Inflammatory macrophage treated with lipopolysaccharide for 1 hour (primary cell): Measurements from ENCODE around the gene CRADD.
"Not testable (repeated sequence)": the region's sequence is repeated elsewhere in the genome, so short reads cannot be mapped to it uniquely, and the experiment has no call there.

Experiments used
- DNase-seq, 2 donors: peaks; one replicate each; pipeline ENCODE4 v3.0.0-alpha.2; 2020 to 2022

Gene CRADD

DNA sequence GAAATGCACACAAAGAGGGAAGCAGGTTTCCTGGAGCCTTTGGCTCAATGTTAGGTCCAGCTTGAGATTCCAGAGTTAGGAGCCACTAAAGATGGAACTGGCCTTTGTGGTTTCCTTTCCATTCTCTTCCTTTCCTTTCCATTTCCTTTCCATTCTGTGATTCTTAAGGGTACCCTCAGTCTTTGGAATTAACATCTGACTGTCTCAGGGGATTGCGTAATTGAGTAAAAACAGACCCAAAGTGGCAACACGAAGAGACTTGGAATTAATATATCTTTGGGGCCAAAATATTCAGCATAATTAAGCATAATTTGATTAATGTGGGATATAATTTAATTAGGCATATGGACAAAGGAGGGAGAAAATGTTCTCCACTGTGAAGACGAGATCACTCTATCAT is 205.6 kb downstream of the CRADD start:
- no peak for DNase-seq

DNA sequence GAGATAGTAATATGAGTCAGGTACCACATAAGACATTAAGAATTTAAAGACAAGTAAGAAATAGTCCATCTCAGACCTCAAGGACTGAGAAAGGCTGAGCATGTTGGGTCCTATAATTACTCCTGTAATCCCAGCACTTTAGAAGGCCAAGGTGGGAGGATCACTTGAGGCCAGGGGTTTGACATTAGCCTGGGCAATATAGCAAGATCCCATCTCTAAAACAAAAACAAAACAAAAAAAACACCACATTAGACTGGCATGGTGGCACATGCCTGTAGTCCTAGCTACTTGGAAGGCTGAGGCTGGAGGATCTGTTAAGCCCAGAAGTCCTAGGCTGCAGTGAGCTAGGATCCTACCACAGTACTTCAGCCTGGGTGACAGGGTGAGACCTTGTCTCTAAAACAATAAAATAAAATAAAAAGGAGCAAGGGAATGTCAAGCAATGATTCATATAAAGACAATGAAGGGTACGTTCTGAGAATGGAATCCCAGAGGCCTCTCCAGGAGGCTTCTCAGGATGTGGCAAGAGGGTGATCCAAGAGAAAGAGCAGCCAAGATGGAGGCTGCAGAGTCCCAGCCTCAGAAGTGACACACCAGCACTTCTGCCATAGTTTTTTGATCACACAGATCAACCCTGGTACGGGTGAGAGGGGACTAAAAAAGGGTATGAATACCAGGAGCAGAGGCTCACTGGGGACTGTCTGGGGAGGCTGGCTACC is 206.4 kb downstream of the CRADD start:
- no peak for DNase-seq

DNA sequence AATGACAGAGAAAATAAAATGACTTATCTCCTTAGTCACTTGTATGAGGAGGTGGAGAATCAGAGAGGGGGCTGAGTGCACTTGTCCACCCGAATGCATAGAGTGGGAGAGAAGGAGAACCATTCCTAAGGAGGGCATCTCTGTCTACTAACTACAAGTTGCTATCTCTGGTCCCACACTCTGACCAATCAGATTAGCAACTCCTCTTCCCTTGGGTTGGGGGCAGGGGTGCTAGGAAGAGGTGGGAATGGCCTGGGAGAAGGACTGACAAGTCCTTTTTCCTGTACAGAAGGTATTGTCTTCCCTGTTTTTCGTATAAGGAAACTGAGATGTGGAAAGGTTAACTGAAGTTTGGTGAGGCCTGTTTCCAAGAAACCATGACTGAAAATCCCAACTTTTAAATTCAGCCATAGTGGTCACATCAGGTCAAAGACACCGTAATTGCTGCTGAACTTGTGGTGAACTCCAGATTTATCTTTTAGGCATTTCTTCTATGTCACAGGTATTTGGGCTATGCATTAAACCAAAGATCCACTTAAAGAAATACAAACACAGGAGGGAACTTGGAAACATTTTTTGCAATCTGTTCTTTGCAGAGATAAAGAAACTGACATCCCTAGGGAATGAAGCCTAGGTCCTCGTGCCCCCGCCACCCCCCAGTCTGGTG is 207.8 kb downstream of the CRADD start:
- no peak for DNase-seq

GRCh38 chr12:93885973-93886532 is 208.9 kb downstream of the CRADD start:
- DNase-seq = not testable (repeated sequence)

GRCh38 chr12:93886533-93887511 is 209.6 kb downstream of the CRADD start:
- DNase-seq = no peak

DNA sequence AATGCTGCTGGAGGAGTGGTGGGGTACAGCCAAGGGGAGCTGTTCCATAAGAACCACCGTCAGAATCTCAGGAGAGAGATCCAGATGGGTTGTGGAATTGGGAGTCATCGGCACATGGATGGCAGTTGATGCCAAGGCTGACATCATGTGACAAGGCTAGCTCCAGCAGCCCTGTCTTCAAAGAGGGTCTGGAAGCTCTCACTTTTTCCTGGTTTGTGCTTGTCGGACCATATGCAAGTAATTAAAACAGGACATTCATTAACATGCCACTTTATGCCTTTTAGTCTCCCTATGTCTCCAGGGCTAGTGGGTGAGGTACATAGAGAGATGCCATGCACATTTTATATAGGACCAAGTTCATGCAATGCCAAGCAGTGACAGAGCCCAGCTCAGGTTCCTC is 211.8 kb downstream of the CRADD start:
- DNase-seq = no peak

DNA sequence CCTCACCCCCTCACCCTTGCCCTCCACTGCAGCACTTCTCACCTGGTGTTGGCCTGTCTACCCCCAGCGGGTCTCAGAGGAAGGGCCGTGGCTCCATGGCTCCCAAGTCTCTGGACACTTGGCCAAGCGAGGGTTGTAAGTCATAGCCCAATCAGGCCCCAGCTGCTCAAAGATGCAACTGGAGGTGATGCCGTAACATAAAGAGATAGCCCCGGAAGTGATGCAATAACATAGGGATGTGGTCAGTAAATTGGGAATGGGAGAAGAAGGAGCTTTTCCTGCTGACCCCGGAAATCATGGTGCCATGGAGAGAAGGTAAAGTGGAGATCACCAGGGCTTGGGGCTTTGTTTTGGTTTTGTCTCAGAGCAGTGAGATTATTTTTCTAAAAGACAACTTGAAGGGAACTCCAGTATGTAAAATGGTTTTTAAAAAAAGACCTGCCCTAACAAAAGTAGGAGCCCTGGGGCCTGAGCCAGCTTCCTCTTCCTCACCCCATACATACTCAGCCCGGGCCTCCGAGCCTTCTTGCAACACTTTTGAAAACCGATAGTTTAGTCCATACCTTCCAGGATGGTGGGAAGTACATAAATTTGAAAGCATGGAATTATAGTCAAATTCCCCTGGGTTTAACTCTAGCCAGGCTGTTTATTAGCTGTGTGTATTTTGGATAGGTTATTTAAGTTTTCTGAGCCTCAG is 212.5 kb downstream of the CRADD start:
- peak; percentile 75 to 87 for DNase-seq

DNA sequence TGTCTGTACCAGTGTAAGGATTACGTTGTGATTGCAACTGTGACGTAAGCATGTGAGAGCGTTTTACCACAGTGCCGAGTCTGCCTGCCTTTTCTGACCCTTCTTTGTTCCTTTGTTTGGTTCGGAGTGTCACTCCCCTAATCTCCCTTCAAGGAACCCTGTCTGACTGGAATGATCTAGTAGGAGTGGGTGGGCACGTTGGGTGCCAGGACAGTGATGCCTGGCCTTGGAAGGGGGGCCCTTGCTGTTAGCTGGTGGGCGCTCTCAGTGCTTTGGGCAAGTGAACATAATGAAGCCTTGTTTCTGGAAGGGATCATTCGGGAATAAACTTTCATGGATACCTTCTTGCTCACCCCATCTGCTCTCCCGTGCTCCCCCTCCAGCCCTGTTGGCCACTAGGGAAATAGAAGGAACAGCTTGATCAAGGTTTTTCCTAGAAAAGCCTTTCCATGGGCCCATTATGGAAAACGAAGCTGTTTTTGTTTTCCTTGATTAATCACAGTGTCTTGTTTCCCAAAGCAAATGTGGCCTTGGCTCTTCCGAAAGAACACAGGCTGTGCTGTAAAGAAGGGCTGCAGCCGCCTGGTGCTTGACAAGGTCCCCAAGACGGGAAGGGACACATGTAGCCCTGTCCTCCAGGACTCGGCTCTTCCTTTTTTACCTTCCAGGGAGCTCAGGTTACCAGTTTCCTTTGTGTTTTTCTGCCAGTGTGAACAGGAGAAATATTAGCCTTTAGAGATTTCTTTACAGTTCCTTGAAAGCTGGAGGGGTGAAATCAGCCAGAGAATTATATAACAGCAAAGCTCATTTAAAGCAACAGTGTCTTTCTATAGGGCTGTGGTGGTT is 215.5 kb downstream of the CRADD start:
- no peak for DNase-seq

DNA sequence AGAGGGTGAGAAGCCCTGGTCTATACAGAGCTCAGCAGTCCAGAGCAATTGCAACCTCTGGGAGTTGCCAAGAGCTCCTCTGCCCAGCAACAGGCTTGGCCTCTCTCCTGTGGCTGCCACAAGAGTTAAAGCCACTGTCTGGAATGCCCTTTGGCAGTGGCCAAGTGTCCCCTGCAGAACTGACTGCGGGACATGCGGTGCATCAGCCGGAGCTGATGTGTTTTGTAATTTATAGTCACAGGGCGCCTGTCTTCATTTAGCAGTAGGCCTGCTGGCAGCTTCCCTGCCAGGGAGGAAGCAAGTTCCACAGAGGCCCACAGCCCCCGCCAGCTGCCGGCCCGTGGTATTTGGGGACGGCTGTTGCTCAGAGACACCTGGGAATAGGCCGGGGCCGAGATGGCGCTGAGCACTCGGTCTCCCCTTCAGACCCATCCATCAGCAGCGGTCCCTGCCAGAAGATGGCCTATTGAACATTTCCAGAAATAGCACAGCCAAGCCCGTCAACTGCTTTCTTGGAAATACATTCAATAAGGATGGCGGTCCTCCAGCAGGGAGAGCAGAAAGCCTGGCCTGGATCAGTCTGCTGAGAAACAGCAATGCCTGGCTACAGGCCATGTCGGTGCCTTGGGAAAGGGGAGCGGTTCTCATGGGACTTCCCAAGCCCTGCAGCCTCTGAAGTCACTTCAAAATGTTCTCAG is 217.4 kb downstream of the CRADD start:
- peak; percentile 3 to 45 for DNase-seq

- DNase-seq = no peak
Observed at GRCh38 chr12:93895089-93895445, 217.9 kb downstream of the CRADD start.

- no peak for DNase-seq
Observed at GRCh38 chr12:93896427-93896826, 219.3 kb downstream of the CRADD start.

DNA sequence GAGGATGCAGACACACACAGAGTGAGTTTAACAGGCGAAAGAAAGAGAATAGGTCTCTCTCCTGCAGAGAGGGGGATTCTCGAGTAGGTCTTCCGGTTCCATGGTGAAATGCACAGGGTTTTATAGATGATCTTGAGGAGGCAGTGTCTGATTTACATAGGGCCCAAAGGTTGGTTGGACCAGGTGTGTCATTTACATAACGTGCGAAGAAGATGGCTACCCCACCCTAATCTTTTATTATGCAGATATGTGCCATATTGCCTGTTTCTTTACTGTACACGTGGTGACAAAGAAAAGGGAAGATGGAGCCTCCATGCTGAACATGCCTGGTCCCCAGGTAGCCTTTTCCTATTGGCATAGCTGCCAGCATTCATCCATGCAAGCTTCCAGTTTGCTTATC is 219.8 kb downstream of the CRADD start:
- DNase-seq = no peak

DNA sequence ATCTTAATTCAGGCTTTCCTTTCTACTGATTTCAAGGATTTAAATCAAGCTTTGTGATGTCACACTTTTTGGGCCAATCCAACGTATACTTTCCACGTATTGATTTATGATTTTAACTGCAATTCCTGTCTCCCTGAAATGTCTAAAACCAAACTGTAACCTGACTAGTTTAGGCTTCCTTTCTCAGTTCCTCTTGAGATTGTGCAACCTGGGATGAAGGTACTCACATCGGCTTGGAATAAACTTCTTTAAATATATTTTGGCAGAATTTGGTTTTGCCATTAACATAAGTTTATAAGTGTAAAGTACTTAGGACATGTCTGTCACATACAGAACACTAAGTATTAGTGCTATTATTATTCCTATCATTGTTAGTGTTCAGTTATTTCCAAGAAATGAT is 224.6 kb downstream of the CRADD start:
- DNase-seq = no peak

- no peak for DNase-seq
Observed at GRCh38 chr12:93902192-93902591, 225.0 kb downstream of the CRADD start.

DNA sequence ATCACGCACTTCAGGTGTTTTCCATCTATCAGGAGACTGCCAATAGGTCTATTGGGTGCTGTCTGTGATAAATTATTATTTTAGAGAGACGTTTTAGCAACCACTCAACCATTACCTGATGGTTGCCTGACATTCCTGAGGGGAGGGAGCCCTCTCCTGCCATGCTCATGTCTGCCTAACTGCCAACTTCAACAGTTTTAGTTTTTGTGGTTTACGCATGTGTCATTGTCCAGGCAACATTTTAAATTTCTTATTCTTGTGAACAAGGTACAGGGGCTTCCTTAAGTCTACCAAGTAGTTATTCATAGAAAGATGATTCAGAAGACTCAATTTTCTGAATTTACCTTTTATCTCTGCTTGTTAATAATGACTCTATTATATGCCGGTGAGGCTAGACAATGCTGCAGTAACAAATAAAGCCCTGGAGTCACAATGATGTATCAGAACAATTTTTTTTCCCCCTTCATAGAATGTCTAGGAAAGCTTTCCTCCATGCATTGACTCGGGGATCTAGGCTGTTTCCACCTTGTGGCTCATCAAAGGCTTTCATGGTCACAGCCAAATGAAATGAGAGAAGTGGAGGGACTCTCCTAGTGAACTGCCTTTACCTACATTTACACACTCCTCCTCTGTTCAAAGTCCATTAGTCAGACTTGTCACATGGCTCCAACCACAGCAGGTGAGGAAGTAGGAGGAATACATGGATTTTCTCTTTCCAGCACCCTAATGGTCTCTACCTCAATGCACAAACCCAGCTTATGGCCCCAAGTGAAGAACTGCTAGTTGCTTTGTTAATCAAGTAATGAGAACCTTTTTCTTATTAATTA is 225.8 kb downstream of the CRADD start:
- no peak for DNase-seq

- no peak for DNase-seq
Observed at GRCh38 chr12:93904124-93904523, 226.9 kb downstream of the CRADD start.

- no peak for DNase-seq
Observed at GRCh38 chr12:93908264-93908663, 231.1 kb downstream of the CRADD start.

DNA sequence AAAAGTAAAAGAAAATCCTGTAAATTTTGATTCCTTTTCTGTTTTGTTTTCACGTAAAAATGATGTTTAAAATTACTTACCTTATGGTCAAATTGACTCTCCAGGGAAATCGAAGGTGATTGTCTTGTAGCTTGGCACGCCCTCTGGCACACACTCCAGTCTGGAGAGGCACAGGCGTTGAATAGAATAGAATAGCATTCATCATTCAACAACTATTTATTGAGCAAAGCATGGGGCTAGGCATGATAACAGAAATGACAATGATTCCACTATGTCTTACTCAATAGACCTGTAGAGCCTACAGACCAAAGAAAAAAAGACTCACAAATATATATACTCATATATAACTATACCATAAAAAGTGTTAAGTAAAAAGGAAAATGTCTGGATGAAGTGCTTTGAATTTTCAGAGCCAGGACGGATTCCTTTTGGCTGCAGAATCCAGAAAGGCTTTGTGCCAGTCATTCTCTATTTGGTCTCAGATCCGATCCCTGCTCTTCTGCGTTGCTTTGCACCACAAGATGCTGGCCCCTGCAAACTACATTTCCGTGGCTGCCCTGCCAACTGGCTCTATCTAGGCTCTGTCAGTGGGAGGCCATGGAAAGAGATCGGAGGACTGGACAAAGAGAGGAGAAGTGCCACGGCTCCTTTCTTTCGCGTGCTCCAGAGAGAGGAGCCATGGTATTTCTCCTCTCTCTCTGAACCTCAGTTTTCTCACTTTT is 231.8 kb downstream of the CRADD start:
- DNase-seq = no peak

DNA sequence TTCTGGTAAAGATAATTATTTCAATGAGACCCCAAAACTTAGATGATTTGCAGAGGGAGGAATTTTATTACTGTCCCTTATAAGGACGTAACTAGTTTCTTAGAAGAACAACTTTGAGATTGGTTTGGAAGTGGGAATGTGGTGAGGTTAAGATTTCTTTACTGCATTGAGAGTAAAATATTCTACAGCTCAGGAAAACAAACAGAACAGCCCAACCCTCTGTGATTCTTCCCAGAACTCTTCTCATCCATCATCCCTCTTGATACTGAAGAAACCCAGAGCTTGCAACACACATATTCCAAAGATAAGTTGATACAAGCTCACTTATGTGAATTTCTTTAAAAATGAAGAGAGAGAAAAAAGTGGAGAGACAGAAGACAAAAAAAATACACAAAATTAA is 234.2 kb downstream of the CRADD start:
- DNase-seq = no peak
